Measurements from ENCODE around the gene OR6S1. TPM values are rescaled to one million over a fixed set of nuclear protein-coding genes. Genes with fewer than 3 reads are reported as not detected.
"Not testable (repeated sequence)": the region's sequence is repeated elsewhere in the genome, so short reads cannot be mapped to it uniquely, and the experiment has no call there.

Gene OR6S1
- total RNA-seq, 1 donor from 2014 or later, result not detected

DNA sequence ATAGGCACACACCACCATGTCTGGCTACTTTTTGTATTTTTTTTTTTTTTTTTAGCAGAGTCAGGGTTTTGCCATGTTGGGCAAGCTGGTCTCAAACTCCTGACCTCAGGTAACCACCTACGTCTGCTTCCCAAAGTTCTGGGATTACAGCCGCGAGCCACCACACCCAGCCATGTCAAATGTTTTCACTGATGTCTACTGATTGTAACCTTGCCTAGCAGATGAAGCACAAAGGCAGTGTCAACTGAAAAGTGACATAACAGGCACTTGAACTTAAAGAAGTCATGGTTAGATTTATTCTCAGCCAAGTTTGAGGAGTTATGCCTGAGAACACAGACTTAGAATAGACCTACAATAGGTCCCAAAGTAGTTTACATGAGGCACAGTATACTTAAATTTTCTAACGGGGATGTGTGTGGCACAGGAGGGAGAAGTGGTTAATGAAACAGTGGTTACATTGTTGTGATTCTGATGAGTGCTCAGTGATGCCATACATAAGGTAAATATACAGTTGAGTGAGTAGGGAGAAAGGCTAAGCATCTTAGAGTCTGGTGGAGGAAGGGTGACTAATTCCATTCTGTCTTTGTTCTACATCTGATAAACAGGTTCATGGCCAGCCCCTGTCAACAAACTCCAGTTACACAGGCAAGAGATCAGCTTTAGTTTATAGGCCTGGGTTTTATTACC is 30.2 kb upstream of the OR6S1 start:
- no peak for DNase-seq (ENCODE audit: low read depth, low spot score)

GRCh38 chr14:20668969-20669368 is 27.5 kb upstream of the OR6S1 start:
- no peak for DNase-seq (ENCODE audit: low read depth, low spot score)

GRCh38 chr14:20667957-20668356 is 26.5 kb upstream of the OR6S1 start:
- no peak for DNase-seq (ENCODE audit: low read depth, low spot score)

- not testable (repeated sequence) for DNase-seq (ENCODE audit: low read depth, low spot score)
These were observed 25.0 kb upstream of the OR6S1 start for GRCh38 chr14:20666400-20666961.

DNA sequence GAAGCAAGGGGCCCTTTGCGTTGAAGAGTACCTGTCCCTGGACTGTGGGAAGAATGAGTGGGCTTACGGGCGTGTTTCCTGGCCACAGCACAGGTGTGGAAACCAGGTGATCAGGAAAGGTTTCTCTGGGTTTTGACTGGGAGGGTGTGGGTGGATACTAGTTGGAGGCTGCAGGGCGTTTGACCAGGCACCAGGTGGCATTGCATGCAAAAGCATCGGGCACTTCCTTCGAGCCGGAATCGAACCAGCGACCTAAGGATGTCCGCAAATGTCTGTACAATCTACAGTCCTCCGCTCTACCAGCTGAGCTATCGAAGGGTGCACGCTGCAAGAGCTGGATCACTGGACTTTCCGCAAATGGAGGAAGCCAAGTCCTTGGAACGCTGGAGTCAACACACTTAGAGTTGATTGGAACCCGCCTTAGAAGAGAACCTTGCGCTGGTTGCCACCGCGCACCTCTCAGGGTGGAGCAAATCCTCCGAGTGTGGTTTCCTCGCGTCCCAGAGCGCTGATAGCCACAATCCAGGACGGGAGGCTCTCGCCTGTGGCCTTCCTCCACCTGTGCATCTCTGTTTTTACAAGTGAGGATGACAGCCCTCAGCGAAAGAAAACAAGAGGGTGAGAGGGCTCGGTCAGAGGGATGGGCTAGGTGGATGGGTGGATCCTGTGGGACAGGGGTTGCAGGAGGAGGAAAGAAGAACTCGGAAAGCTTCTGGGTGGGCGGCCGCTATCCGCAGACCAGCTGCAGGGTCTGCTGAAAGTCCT is 21.7 kb upstream of the OR6S1 start:
- no peak for DNase-seq (ENCODE audit: low read depth, low spot score)

- DNase-seq (ENCODE audit: low read depth, low spot score), result no peak
These were observed 19.7 kb upstream of the OR6S1 start for GRCh38 chr14:20661197-20661596.

DNA sequence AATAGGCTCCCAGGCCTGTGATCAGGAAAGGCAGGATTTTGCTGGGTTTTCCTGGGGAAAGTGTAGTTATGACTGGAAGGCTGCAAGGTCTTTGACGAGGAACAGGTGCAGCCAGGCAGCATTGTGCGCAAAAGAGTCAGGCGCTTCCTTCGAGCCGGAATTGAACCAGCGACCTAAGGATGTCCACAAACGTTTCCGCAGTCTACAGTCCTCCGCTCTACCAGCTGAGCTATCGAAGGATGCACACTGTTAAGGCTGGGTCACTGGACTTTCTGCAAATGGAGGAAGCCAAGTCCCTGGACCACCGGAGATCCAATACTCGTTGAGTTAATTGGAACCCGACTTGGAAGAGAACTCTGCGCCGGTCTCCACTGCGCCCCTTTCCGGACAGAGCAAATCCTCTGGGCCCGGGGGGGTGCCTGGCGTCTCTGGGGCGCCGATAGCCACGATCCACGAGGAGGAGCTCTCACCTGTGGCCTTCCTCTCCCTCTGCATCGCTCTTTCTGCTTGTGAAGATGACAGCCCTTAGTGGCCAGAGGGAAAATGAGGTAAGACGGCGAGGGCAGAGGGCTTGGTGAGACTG is 18.4 kb upstream of the OR6S1 start:
- DNase-seq (ENCODE audit: low read depth, low spot score), result no peak

- no peak for DNase-seq (ENCODE audit: low read depth, low spot score)
These were observed 17.8 kb upstream of the OR6S1 start for GRCh38 chr14:20659336-20659735.

GRCh38 chr14:20658246-20658645 is 16.8 kb upstream of the OR6S1 start:
- DNase-seq (ENCODE audit: low read depth, low spot score), result no peak

DNA sequence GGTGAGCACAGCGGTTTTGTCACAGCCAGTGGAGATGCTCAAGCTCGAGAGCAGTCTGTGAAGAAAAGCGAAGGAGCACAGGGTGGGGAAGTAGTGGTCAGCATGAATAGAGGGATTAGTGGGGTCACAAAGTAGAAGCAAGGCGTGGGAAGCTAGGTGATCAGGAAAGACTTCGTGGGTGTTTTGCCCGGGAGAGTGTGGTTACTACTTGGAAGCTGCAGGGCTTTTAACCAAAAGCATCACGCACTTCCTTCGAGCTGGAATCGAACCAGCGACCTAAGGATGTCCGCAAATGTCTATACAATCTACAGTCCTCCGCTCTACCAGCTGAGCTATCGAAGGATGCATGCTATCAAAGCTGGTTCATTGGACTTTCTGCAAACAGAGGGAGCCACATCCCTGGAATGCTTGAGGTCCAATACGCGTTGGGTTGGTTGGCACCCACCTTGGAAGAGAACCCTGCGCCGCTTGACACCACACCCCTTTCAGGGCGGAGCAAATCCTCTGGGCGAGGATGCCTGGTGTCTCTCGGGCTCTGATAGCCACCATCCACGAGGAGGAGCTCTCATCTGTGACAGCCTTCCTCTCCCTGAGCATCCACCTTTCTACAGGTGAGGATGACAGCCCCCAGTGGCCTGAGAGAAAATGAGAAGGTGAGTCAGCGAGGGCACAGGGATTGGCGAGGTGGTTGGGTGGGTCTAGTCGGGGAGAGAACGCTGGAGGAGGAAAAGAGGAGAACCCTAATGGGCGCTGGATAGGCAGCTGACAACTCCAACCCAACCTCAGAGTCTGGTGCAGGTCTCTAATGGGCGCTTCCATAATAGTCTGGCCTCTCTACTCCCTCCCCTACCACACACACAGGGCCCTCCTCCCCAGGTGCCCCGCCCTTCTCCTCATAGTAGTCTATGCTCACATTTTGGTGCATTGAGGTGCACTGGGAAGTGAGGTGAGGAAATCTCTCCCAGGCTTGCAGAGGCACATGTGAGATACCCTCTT is 16.0 kb upstream of the OR6S1 start:
- no peak for DNase-seq (ENCODE audit: low read depth, low spot score)

DNA sequence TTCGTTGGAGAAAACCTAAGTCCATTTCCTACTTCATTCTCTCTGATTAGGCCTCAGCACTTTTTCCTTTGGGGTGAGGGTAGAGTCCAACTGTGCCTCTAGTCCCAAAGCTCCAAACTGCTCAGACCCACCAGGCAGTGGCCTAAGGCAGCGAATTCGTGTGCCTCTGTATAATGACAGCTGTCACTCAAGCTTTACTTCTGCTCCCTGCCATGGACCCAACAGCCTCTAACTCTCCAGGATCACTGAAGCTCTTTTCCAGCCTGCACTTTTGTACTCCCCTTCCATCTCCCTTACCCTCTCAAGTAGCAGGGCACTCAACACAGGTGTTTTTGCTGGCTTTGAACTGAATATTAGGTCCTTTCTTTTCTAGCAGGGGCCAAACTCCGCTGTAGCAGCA is 14.8 kb upstream of the OR6S1 start:
- DNase-seq (ENCODE audit: low read depth, low spot score), result no peak

- DNase-seq (ENCODE audit: low read depth, low spot score), result no peak
These were observed 14.4 kb upstream of the OR6S1 start for GRCh38 chr14:20655851-20656250.

- no peak for DNase-seq (ENCODE audit: low read depth, low spot score)
These were observed 11.8 kb upstream of the OR6S1 start for GRCh38 chr14:20652996-20653975.

- no peak for DNase-seq (ENCODE audit: low read depth, low spot score)
These were observed 4.0 kb upstream of the OR6S1 start for GRCh38 chr14:20645481-20645880.

DNA sequence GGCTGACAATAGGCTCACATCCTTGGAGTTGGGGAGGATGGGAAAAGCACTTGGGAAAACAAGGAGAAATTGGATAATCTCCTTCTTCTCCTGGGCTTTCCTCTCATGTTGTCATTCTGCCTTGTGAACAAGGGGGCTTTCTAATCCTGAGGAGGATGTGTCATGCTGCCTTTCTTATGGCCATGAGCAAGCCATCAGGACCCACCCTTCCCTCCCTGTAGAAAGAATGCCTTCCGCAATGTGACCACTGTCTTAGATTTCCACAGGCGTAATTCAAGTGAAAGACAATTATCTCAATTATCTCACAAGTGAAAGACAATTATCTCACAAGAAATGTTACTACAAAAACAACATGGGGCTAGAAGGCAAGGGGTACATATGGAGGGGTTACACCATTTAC is 3.0 kb upstream of the OR6S1 start:
- no peak for DNase-seq (ENCODE audit: low read depth, low spot score)

- not testable (repeated sequence) for DNase-seq (ENCODE audit: low read depth, low spot score)
These were observed 1.3 kb upstream of the OR6S1 start for GRCh38 chr14:20642755-20643154.

- no peak for DNase-seq (ENCODE audit: low read depth, low spot score)
These were observed 691 bp upstream of the OR6S1 start for GRCh38 chr14:20642182-20642581.

DNA sequence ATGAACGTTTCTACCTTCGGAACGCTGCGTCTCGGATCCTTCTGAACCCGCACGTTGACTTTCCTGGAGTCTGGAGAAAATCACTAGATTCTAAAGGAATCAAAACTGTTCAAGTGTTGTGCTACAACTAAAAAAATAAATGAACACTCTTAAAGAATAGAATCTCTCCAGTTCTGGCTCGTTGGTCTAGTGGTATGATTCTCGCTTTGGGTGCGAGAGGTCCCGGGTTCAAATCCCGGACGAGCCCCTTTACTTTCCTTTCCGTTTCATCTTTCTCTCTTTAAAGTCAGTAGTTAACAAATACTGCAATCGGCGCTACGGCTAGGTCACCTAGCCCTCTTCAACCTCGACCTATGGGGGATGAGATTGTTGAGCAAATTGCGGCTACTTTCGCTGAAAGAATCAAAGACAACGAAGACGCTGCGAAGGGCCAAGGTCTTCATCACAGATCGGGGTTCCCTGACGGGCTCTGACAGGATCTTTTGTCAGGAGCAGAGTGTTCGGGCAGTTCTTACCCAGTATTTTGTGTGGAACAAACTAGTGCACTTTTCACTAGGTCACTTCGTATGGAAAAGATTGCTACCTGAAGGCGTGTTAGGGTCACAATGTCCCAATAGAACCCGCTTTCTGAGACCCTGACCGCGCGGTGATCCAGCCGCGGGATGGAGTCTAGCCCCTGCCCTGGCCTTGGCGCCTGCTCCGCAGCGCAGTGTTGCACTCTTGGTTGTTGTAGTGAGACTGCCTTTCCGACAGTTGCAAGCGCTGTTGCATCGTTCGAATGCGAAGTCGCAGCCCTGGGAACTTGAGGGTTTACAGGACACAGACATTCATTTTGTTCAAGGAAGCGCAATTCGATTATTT is 8.4 kb downstream of the OR6S1 start:
- no peak for DNase-seq (ENCODE audit: low read depth, low spot score)

- DNase-seq (ENCODE audit: low read depth, low spot score), result no peak
These were observed 9.1 kb downstream of the OR6S1 start for GRCh38 chr14:20632448-20632830.

All from pulmonary artery endothelial cell (primary cell).